Gastroesophageal sphincter (tissue), 4 donors: ENCODE results near the gene STX8. TPM values are rescaled to one million over a fixed set of nuclear protein-coding genes. Genes with fewer than 3 reads are reported as not detected.

Source experiments
- ATAC-seq: fragments of 150-250 bp; one replicate; pipeline ENCODE4 v1.9.1; 2016; ENCODE audit warnings: mild to moderate bottlenecking, moderate library complexity
- H3K27ac ChIP-seq, 4 donors: fragments of 200-600 bp; sonication (generic) in 3 of 4; 1 replicate in 3 of 4; 2 replicates in 1 of 4; pipeline ENCODE4 v1.5.1; 2016 to 2019
- H3K27me3 ChIP-seq: fragments of 200-600 bp; sonication (generic); one replicate; pipeline ENCODE4 v1.5.1; 2019
- H3K36me3 ChIP-seq, 2 donors: fragments of 200-600 bp; sonication (generic); one replicate each; pipeline ENCODE4 v1.5.1; 2019; ENCODE audit warnings: control low read depth in 1 of 2
- H3K4me1 ChIP-seq, 3 donors: fragments of 200-600 bp; sonication (generic); 1 replicate in 2 of 3; 2 replicates in 1 of 3; pipeline ENCODE4 v1.5.1; 2016 to 2019; ENCODE audit warnings: control low read depth in 2 of 3
- H3K4me3 ChIP-seq, 2 donors: fragments of 200-600 bp; sonication (generic); one replicate each; pipeline ENCODE4 v1.5.1; 2019; ENCODE audit warnings: mild to moderate bottlenecking in 1 of 2, moderate library complexity in 1 of 2
- H3K9me3 ChIP-seq, 3 donors: fragments of 200-600 bp; sonication (generic); one replicate each; pipeline ENCODE4 v1.5.1; 2017 to 2019; ENCODE audit warnings: control low read depth in 2 of 3
- EP300 ChIP-seq: sonication (generic); formaldehyde crosslinking; IDR thresholded peaks from one replicate; pipeline ENCODE4 v1.6.1; 2017; ENCODE audit warnings: antibody characterized with exemption, mild to moderate bottlenecking
- POLR2A ChIP-seq, 2 donors: fragments of 450-650 bp; IDR thresholded peaks; one replicate each; pipeline ENCODE4 v1.6.1; 2017; ENCODE audit warnings: antibody characterized with exemption in 2 of 2, mild to moderate bottlenecking in 2 of 2, moderate library complexity in 1 of 2
- POLR2AphosphoS5 ChIP-seq: sonication (generic); formaldehyde crosslinking; IDR thresholded peaks from one replicate; pipeline ENCODE4 v1.6.1; 2017; ENCODE audit warnings: antibody characterized with exemption
- WGBS, 2 donors: methylation state at CpG; one replicate each; pipeline ENCODE4 v1.1.5; 2018; ENCODE audit warnings: low coverage in 1 of 2; 5-methylcytosine and 5-hydroxymethylcytosine counted together
- total RNA-seq, 4 donors: library from RNA; depleted of rRNA; stranded (reverse); fragments of >200 nt; gene quantifications; one replicate each; pipeline ENCODE4 v1.1.0, GENCODE V29; 2016
- TF ChIP-seq, protein P1 (sequence below), 4 experiments: fragments of 200-600 bp in 2 of 4; fragments of 450-650 bp in 2 of 4; sonication (generic) in 1 of 4; IDR thresholded peaks; one replicate each; pipeline ENCODE4 v1.5.1; 2017 to 2019; ENCODE audit warnings: antibody characterized with exemption in 4 of 4, mild to moderate bottlenecking in 2 of 4, moderate library complexity in 2 of 4

Gene STX8
- total RNA-seq, 4 donors from 2014 or later: 67.9 to 106 (median 87.1) TPM

DNA sequence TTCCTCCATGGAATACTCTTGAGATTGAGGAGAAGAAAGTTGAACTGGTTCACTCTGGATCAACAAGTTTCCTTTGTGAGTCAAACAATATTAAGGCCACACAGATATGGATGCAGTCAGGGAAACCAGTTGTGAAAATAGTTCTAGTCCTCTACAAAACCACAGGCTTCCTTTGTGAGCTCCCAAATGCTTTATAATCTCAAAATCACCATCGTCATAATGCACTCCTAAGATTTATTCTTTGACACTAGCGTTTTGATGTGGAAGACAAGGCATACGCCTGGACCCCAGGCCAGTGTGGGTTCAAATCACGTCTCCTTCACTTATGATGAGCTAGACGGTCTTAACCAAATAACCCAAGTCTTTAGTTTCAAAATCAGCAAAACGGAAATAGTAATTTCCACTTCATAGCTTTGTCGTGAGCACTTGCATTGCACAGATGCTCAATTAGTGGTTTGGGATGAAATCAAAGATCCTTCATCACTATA is 142.6 kb downstream of the STX8 start:
- Histone ChIP-seq H3K9me3 (no peaks in the 10 kb centered on the region), H3K4me3 (no peak overlapping the region), H3K27ac (peak overlapping the region; percentile 45 to 83 (median 80)), H3K27me3 (no peaks in the 10 kb centered on the region), H3K36me3 (no peaks in the 10 kb centered on the region), H3K4me1 (peaks cover 12 to 52% (median 12%) of the 10 kb centered on the region in 3 donors)
- WGBS, 2 donors: 74 to 78% methylated on average over 4 to 6 of the region's 7 CpGs
- TF ChIP-seq POLR2A (IDR thresholded peaks at IDR 0.05): no peak
- TF ChIP-seq EP300: no peak
- no peak for TF ChIP-seq POLR2AphosphoS5
- TF ChIP-seq, protein P1, sequence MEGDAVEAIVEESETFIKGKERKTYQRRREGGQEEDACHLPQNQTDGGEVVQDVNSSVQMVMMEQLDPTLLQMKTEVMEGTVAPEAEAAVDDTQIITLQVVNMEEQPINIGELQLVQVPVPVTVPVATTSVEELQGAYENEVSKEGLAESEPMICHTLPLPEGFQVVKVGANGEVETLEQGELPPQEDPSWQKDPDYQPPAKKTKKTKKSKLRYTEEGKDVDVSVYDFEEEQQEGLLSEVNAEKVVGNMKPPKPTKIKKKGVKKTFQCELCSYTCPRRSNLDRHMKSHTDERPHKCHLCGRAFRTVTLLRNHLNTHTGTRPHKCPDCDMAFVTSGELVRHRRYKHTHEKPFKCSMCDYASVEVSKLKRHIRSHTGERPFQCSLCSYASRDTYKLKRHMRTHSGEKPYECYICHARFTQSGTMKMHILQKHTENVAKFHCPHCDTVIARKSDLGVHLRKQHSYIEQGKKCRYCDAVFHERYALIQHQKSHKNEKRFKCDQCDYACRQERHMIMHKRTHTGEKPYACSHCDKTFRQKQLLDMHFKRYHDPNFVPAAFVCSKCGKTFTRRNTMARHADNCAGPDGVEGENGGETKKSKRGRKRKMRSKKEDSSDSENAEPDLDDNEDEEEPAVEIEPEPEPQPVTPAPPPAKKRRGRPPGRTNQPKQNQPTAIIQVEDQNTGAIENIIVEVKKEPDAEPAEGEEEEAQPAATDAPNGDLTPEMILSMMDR (IDR thresholded peaks at IDR 0.05): no peak
- ATAC-seq: peak; percentile 52

DNA sequence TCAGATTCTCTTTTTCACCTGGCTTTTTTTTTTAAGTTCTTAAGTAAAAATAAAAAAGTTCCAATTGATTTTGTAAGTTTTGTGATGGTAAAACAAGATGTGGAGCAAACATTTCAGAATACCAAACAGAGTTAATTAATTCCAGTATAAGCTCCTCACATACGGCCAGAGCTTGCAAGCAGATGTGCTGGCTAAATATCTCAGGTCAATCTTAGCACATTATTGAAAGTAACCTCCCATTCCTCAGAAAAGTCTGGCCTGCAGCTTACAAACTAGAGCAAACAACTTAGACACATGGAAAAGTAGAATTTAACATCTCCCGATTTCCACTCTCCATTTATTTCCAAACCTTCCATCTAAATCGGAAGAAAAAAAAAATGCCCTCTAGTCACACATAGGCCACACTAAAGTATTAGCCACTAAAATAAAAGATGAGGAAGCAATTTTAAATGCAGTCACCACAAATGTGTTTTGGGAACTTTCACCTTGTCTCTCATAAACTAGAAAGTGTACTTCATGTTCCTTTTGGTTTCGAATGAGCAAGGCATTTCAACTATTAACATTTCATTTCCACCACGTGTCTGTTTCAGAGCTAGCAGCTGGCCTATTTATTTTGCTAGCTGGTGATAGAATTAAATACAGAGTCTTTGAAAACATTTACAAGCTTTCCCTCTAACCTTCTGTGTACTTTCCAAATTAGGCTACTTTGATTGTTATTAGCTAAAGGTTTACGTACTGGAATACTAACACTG is 143.3 kb downstream of the STX8 start:
- Histone ChIP-seq H3K27ac (peak overlapping the region; percentile 75 to 83 (median 80)), H3K27me3 (no peaks in the 10 kb centered on the region), H3K4me1 (peaks cover 12 to 59% (median 12%) of the 10 kb centered on the region in 3 donors), H3K9me3 (no peaks in the 10 kb centered on the region), H3K36me3 (no peaks in the 10 kb centered on the region), H3K4me3 (no peak overlapping the region)
- 7 to 24% methylated on average over 6 of the region's 6 CpGs for WGBS, 2 donors
- peak; percentile 89 for TF ChIP-seq POLR2AphosphoS5
- TF ChIP-seq EP300: no peak
- ATAC-seq: peak; percentile 82

DNA sequence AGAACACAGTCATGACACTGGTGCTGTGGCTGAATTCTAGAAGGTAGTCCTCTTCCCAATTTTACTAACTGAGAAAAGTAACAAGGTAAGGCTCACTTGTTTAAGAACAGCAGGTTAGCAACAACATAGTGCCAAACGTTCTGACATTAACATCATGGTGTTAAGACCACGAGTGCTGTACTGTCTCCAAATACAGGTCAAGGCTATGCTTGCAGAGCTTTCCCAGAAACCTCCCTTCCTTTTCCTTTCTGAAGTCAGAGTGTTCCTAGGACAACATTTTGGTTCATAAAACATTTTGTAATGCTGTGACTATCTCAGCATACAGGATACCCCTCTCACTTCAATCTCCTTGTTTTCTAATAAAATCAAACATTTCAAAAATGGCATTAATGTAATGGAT is 144.0 kb downstream of the STX8 start:
- Histone ChIP-seq H3K36me3 (no peaks in the 10 kb centered on the region), H3K9me3 (no peaks in the 10 kb centered on the region), H3K4me1 (peaks cover 12 to 63% (median 12%) of the 10 kb centered on the region in 3 donors), H3K27ac (peak overlapping the region; percentile 75 to 83 (median 80)), H3K27me3 (no peaks in the 10 kb centered on the region), H3K4me3 (no peak overlapping the region)
- ATAC-seq: no peak
- WGBS, 2 donors: 9 to 20% methylated on average over 1 to 2 of the region's 2 CpGs
- TF ChIP-seq POLR2AphosphoS5 (peak; percentile 79), POLR2A (IDR thresholded peaks at IDR 0.05) (no peak)

DNA sequence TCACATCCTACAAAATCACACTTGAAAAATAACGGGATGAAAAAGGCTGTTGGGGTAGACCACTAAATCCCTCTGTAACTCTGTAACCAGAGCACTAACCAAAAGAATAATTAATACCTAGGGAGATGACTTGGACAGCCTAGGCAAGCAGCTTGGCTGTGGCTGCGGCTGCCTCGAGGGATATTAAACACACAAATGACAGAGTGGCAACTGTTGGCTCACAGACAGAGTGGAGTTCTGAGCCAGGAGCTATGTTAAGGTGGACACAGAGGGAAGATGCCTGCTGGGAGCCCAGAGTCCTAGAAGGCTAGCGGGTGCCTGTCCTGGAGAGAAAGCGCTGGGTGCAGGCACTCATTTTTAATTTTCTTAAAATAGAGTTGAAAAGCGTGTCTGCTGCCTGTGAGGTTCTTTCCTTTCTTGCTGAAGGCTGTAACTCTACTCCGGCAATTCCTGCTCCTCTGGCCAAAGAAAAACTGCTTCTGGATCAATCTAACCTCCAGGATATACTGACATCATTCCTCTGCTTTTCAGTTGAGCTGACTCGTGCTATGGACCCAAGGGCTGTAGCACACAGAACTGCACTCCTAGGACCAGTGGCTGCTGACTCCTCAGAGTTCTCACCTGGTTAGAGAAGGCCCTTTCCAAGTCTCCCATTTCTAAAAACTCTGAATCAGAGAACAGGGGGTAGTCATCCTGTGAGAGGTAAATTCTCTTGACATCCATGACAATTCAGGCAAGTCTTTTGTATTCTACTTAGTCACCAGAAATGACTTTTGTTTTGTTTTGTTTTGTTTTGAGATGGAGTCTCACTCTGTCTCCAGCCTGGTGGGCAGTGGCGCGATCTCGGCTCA is 147.9 kb downstream of the STX8 start:
- ATAC-seq: no peak
- 35 to 53% methylated on average over 8 to 9 of the region's 11 CpGs for WGBS, 2 donors
- peak overlapping the region in 3 of 4 donors; percentile 11 to 76 (median 68) for H3K27ac ChIP-seq

DNA sequence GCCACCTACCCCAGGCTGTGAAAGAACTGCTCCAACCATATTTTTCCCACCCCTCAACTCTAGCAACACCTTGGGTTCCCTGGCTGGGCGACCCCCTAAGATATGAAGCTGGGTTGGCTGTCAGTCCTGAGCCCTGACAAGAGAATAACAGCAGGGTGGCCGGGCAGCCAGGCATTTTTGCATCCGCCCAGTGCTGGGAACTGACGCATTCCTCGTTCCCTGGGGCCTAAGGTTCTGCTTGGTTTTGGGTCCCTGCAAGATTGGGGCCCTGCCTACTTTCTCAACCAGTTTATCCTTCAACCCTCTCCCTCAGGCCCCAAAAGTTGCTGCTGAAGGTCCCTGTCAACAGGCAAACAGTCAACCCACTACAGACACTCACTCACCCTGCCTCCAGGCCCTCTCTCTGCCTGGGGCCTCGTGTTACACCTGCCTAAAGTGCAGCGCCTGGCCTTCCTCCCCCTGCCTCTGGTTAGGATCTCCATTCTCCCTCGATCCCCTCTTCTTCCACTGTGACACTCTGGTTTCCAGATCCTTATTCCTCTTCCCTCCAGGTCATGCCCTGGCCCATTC is 151.5 kb downstream of the STX8 start:
- Histone ChIP-seq H3K4me3 (no peak overlapping the region), H3K4me1 (peaks cover 0 to 28% (median 0%) of the 10 kb centered on the region in 3 donors), H3K9me3 (no peaks in the 10 kb centered on the region), H3K36me3 (no peaks in the 10 kb centered on the region), H3K27ac (no peak overlapping the region), H3K27me3 (no peaks in the 10 kb centered on the region)
- no peak for ATAC-seq
- WGBS, 2 donors: 90 to 96% methylated on average over 3 to 7 of the region's 8 CpGs
- TF ChIP-seq, protein P1 (IDR thresholded peaks at IDR 0.05): no peak
- TF ChIP-seq EP300: no peak
- no peak for TF ChIP-seq POLR2AphosphoS5
- no peak for TF ChIP-seq POLR2A (IDR thresholded peaks at IDR 0.05)

More for the DNA sequence above, 147.9 kb downstream of the STX8 start:
- no peaks in the 10 kb centered on the region for H3K27me3 ChIP-seq
- no peaks in the 10 kb centered on the region for H3K9me3 ChIP-seq
- H3K4me1 ChIP-seq: peaks cover 8 to 36% (median 12%) of the 10 kb centered on the region in 3 donors
- no peaks in the 10 kb centered on the region for H3K36me3 ChIP-seq
- H3K4me3 ChIP-seq: peak overlapping the region in 1 of 2 donors; percentile 19
- no peak for TF ChIP-seq POLR2AphosphoS5
- TF ChIP-seq POLR2A (IDR thresholded peaks at IDR 0.05): no peak
- TF ChIP-seq, protein P1 (IDR thresholded peaks at IDR 0.05): no peak
- TF ChIP-seq EP300: no peak
